ENCODE results near the gene ACAD8.

- TF ChIP-seq CTCF (IDR thresholded peaks at IDR 0.05; ENCODE audit: low read length) = no peak
- no peak for TF ChIP-seq EZH2phosphoT487 (IDR thresholded peaks at IDR 0.05; ENCODE audit: low read length)
- no peak for TF ChIP-seq EZH2 (optimal IDR thresholded peaks at IDR 0.05; ENCODE audit: low read depth, low read length)
Measured at GRCh38 chr11:134267461-134267860, 14.1 kb downstream of the ACAD8 start.

All from MM.1S (cell line).